Thoracic aorta (tissue), 2 donors: Measurements from ENCODE around the gene GPN3. TPM values are rescaled to one million over a fixed set of nuclear protein-coding genes. Genes with fewer than 3 reads are reported as not detected.
"Not testable (repeated sequence)": the region's sequence is repeated elsewhere in the genome, so short reads cannot be mapped to it uniquely, and the experiment has no call there.

Experiments used
- ATAC-seq: fragments of 150-250 bp; one replicate; pipeline ENCODE4 v1.8.0; 2017; ENCODE audit warnings: low read depth; ENCODE audit not compliant: insufficient number of reproducible peaks, low FRiP score
- DNase-seq: peaks from one replicate; pipeline ENCODE4 v3.0.0-alpha.2; 2020; ENCODE audit warnings: low spot score
- H3K27ac ChIP-seq, 2 donors: fragments of 200-600 bp; sonication (generic); 1 replicate in 1 of 2; 2 replicates in 1 of 2; pipeline ENCODE4 v1.5.1; 2016; ENCODE audit warnings: mild to moderate bottlenecking in 2 of 2, moderate library complexity in 2 of 2
- H3K27me3 ChIP-seq: fragments of 200-600 bp; sonication (generic); replicated peaks from 2 replicates; pipeline ENCODE4 v1.6.0; 2016; ENCODE audit warnings: mild to moderate bottlenecking; ENCODE audit not compliant: insufficient read depth
- H3K36me3 ChIP-seq: fragments of 200-600 bp; sonication (generic); one replicate; pipeline ENCODE4 v1.5.1; 2016
- H3K4me1 ChIP-seq, 2 donors: fragments of 200-600 bp; sonication (generic); 1 replicate in 1 of 2; 2 replicates in 1 of 2; pipeline versions ENCODE4 v1.5.1 to v1.6.0; 2016; ENCODE audit warnings: low read depth in 2 of 2, mild to moderate bottlenecking in 1 of 2; ENCODE audit not compliant: control insufficient read depth in 1 of 2
- H3K4me3 ChIP-seq: fragments of 200-600 bp; sonication (generic); 2 replicates; pipeline ENCODE4 v1.5.1; 2016; ENCODE audit warnings: mild to moderate bottlenecking
- H3K9me3 ChIP-seq: fragments of 200-600 bp; sonication (generic); 2 replicates; pipeline ENCODE4 v1.5.1; 2016
- total RNA-seq, 2 donors: library from RNA; depleted of rRNA; stranded (reverse); fragments of >200 nt; gene quantifications; one replicate each; pipeline versions ENCODE4 v1.1.0 to v1.2.3, GENCODE V29; 2016
- TF ChIP-seq, protein P1 (sequence below): fragments of 200-600 bp; sonication (generic); IDR thresholded peaks from one replicate; pipeline ENCODE4 v1.5.1; 2019; ENCODE audit warnings: antibody characterized with exemption

Gene GPN3
- total RNA-seq, 2 donors from 2014 or later, result 12.5 to 12.9 TPM

DNA sequence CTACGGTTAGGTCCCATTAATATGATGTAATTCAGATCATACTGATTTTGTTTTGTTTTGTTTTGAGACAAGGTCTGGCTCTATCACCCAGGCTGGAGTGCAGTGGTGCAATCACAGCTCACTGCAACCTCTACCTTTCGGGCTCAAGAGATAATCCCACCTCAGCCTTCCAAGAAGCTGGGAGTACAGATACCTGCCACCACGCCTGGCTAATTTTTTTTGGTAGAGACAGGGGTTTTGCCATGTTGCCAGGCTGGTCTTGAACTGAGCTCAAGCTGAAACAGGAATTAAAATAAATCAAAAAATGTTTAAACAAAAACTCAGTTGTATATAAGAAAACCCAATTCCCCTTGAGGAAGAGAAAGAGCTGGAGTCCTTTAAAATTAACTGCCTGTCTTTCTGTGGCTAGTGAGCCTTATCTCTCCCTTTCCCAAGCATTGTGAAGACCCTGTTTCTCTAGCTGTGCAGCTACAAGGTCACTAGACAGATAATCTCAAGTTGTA is 46.8 kb downstream of the GPN3 start:
- H3K4me1 ChIP-seq, result no peaks in the 10 kb centered on the region
- no peak for ATAC-seq
- no peak overlapping the region for H3K4me3 ChIP-seq
- H3K27me3 ChIP-seq, result no peaks in the 10 kb centered on the region
- H3K27ac ChIP-seq, result no peak overlapping the region
- H3K9me3 ChIP-seq, result no peaks in the 10 kb centered on the region
- H3K36me3 ChIP-seq, result no peaks in the 10 kb centered on the region
- TF ChIP-seq, protein P1, sequence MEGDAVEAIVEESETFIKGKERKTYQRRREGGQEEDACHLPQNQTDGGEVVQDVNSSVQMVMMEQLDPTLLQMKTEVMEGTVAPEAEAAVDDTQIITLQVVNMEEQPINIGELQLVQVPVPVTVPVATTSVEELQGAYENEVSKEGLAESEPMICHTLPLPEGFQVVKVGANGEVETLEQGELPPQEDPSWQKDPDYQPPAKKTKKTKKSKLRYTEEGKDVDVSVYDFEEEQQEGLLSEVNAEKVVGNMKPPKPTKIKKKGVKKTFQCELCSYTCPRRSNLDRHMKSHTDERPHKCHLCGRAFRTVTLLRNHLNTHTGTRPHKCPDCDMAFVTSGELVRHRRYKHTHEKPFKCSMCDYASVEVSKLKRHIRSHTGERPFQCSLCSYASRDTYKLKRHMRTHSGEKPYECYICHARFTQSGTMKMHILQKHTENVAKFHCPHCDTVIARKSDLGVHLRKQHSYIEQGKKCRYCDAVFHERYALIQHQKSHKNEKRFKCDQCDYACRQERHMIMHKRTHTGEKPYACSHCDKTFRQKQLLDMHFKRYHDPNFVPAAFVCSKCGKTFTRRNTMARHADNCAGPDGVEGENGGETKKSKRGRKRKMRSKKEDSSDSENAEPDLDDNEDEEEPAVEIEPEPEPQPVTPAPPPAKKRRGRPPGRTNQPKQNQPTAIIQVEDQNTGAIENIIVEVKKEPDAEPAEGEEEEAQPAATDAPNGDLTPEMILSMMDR, result no peak
- DNase-seq, result no peak

DNA sequence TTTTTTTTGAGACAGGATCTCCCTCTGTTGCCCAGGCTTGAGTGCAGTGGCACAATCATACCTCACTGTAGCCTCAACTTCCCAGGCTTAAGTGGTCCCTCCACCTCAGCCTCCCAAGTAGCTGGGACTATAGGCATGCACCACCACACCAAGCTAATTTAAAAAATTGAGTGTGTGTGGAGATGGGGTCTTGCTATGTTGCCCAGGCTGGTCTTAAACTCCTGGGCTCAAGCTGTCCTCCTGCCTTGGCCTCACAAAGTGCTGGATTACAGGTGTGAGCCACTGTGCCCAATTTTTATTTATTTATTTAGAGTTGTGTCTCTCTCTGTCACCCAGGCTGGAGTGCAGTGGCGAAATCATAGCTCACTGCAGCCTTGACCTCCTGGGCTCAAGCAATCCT is 47.4 kb downstream of the GPN3 start:
- not testable (repeated sequence) for H3K27ac ChIP-seq, H3K27me3 ChIP-seq, H3K36me3 ChIP-seq, H3K4me1 ChIP-seq, H3K4me3 ChIP-seq, H3K9me3 ChIP-seq, DNase-seq, ATAC-seq

DNA sequence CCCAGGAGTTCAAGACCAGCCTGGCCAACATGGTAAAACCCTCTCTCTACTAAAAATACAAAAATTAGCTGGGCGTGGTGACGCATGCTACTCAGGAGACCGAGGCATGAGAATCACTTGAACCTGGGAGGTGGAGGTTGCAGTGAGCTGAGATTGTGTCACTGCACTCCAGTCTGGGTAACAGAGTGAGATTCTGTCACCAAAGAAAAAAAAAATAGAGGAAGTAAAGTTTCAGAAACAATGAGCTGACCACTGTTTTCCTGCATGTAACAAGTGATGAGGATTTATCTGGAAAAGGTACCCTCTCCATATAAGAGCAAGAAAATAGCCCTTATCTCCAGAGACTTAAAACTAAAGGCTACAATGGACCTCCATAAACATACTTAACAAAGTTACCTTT is 50.9 kb downstream of the GPN3 start:
- ATAC-seq, H3K4me1 ChIP-seq, H3K27me3 ChIP-seq, H3K4me3 ChIP-seq, DNase-seq, H3K27ac ChIP-seq, H3K9me3 ChIP-seq, H3K36me3 ChIP-seq: not testable (repeated sequence)

DNA sequence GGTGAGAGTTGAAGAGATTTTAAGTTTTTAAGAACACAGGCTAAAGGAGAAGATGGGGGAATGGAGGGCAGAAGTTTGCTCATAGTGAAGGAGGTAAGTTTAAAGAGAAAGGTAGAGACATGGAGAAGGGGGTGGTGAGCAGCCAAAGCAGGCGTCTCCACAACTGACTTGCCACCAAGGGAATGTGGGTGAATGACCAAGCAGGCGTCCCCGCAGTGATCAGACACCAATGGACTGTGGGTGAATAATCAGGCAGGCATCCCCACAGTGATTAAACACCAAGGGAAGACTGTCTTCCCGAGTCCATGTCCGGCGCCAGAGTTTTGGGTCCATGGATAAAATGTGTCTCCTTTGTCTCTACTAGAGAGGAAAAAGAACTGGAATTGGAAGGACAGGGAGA is 58.0 kb downstream of the GPN3 start:
- H3K27ac ChIP-seq, H3K27me3 ChIP-seq, H3K4me1 ChIP-seq, H3K36me3 ChIP-seq, H3K4me3 ChIP-seq, DNase-seq, H3K9me3 ChIP-seq, ATAC-seq: not testable (repeated sequence)

DNA sequence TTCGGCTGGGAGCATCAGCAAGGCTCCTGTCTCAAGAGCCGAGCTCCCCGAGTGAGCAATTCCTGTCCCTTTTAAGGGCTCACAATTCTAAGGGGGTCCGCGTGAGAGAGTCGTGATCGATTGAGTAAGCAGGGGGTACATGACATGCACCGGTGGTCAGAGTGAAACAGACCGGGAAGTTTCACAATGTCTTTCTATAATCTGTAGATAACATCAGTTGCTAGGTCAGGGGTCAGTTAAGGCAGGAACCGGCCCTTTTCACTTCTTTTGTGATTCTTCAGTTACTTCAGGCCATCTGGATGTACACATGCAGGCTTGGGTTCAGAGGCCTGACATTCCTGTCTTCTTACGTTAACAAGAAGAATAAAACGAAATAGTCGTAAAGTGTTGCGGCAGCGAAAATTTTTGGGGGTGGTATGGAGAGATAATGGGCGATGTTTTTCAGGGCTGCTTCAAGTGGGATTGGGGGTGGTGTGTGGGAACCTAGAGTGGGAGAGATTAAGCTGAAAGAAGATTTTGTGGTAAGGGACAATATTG is 62.9 kb downstream of the GPN3 start:
- not testable (repeated sequence) for H3K9me3 ChIP-seq, H3K27ac ChIP-seq, H3K36me3 ChIP-seq, H3K4me3 ChIP-seq, DNase-seq, ATAC-seq, H3K27me3 ChIP-seq
- peaks cover 9 to 18% of the 10 kb centered on the region in 2 donors for H3K4me1 ChIP-seq

DNA sequence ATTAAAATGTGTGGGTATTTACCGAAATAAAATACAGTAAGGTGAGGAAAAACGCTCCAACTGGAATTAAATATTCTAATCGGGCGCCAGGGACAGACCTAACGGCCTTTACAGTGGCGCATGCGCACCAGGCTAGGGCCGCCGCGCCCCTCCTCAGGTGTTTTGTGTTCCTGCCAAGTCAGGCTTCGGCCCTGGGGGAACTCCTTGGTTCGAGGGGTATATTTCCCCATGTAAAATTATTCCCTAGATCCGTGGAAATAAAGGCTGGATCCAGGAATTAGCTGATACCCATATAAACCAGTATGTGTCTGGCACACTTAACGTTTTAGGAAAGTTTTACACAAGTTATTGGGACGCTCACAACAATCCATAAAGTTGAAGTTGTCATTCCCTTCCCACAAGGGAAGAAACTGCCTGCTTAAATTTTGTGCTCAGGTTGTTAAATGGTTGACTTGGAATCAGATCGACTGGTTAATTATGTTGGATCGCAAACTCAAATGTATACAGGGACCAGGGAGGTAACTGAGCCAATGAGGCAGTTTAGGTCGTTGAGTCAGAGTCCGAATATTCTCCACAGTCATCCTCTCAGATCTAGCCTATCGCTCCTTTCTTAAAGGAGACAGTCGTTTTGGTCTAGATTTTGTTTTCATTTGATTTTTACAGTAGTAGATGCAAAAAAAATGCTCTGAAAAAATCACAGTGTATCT is 63.9 kb downstream of the GPN3 start:
- Histone ChIP-seq H3K4me3 (peak overlapping the region; percentile 93), H3K27me3 (no peaks in the 10 kb centered on the region), H3K9me3 (no peaks in the 10 kb centered on the region), H3K27ac (peak overlapping the region; percentile 84 to 93), H3K36me3 (peaks cover 6% of the 10 kb centered on the region), H3K4me1 (peaks cover 9 to 24% of the 10 kb centered on the region in 2 donors)
- DNase-seq, result no peak
- TF ChIP-seq, protein P1, result no peak
- ATAC-seq, result peak; percentile 47

DNA sequence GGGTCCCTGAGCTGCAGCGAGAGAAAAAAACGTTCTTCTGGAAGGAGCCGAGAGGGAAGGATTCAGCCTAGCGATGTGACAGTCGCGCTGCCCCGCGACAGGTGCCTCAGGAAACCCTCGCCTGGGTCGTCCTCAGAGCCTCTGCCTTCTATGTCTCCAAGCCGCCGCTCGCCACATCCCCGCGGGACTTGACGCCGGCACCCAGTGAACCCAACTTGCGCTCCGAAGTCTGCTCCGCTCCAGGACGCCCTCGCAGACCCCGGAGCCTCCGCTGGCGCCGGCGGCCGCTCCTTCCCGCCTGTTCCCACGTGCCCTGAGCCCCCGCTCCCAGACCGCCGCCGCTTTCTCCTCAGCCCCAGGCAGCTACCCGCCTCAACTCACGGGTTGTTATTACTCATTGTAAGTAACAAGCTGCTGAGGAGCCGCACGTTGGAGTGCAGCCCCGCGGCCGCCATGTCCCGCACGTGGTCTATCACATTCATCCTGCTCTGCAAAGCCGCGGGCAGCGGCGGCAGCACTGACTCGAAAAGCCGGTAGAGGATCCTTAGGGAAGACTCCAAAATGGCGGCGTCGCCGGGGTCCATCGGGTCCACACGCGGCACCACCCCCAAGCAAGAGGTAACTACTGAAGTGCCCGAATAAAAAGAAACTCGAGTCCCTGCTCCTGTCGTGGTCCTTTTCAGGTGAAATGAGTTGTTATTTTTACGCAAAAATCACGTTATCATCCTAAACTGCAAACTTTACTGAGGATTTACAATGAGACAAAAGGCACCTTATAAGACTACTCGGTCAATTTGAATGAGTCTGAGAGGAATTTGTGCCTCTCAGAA is 64.7 kb downstream of the GPN3 start, which contains the start of gene ANAPC7:
ANAPC7 (minus strand) TSS at position 563 of the 830 bp plus-strand sequence; CDS start at position 482, 81 bp downstream.
- peak; percentile 98 for ATAC-seq
- peaks cover 9 to 24% of the 10 kb centered on the region in 2 donors for H3K4me1 ChIP-seq

More for the DNA sequence above, 64.7 kb downstream of the GPN3 start, which contains the start of gene ANAPC7:
- H3K9me3 ChIP-seq, result no peaks in the 10 kb centered on the region
- peak within 1 kb of the TSS; percentile 84 to 93 for H3K27ac ChIP-seq
- H3K36me3 ChIP-seq, result peaks cover 6% of the 10 kb centered on the region
- no peaks in the 10 kb centered on the region for H3K27me3 ChIP-seq
- DNase-seq, result peak; percentile 68
- peak within 1 kb of the TSS; percentile 93 for H3K4me3 ChIP-seq
- TF ChIP-seq, protein P1, result peak; percentile 23
